H1 (cell line): ENCODE data around the gene TNFRSF14. TPM values are rescaled to one million over a fixed set of nuclear protein-coding genes. Genes with fewer than 3 reads are reported as not detected.

Experiments
- CTCF ChIA-PET: fragments of 300-600 bp; sonication (Branson Sonifier 250); formaldehyde crosslinking; loops from one replicate; lab custom pipeline; 2021; ENCODE audit not compliant: partially characterized antibody; lab: Charles Lee
- POLR2A ChIA-PET: fragments of 300-600 bp; sonication (Branson Sonifier 250); formaldehyde crosslinking; loops from one replicate; lab custom pipeline; 2021; ENCODE audit warnings: inconsistent platforms; ENCODE audit not compliant: partially characterized antibody; lab: Charles Lee
- DNase-seq, 2 experiments: peaks; one replicate each; pipeline versions ENCODE4 v3.0.0 to v3.0.0-alpha.2; 2010 to 2022; ENCODE audit warnings: low spot score in 2 of 2, low read depth in 1 of 2, mixed read lengths in 1 of 2
- FAIRE-seq: peaks from 2 replicates; lab custom pipeline; 2011; peaks lifted over from hg19 to GRCh38; lab: Jason Lieb, UNC
- H2AFZ ChIP-seq: 2 replicates; pipeline ENCODE4 v1.8.1; 2012; ENCODE audit warnings: low read length, inconsistent platforms
- H2AK5ac ChIP-seq: 2 replicates; pipeline ENCODE4 v1.6.1; 2013; ENCODE audit warnings: low read depth, low read length
- H2BK120ac ChIP-seq: replicated peaks from 2 replicates; pipeline ENCODE3; 2013; ENCODE audit warnings: low read depth, low read length, inconsistent platforms
- H2BK12ac ChIP-seq: 2 replicates; pipeline ENCODE4 v1.6.1; 2013; ENCODE audit warnings: low read depth, low read length
- H2BK15ac ChIP-seq: 2 replicates; pipeline ENCODE4 v1.6.1; 2013; ENCODE audit warnings: low read length
- H2BK20ac ChIP-seq: 2 replicates; pipeline ENCODE4 v1.6.1; 2013; ENCODE audit warnings: low read length
- H2BK5ac ChIP-seq: 2 replicates; pipeline ENCODE4 v1.6.1; 2013; ENCODE audit warnings: low read depth, low read length
- H3K14ac ChIP-seq: 2 replicates; pipeline ENCODE4 v1.6.1; 2013; ENCODE audit warnings: inconsistent platforms; ENCODE audit not compliant: insufficient read length
- H3K18ac ChIP-seq: 2 replicates; pipeline ENCODE4 v1.6.1; 2013; ENCODE audit warnings: low read length; ENCODE audit errors: extremely low read depth
- H3K23ac ChIP-seq: 2 replicates; pipeline ENCODE4 v1.6.1; 2013; ENCODE audit warnings: inconsistent platforms; ENCODE audit not compliant: insufficient read length
- H3K23me2 ChIP-seq: 2 replicates; pipeline ENCODE4 v1.6.1; 2013; ENCODE audit warnings: low read depth, low read length
- H3K27ac ChIP-seq: 2 replicates; pipeline ENCODE4 v1.6.1; 2011; ENCODE audit warnings: low read depth, low read length, inconsistent platforms
- H3K27me3 ChIP-seq, 4 experiments: replicated peaks in 1 of 4; 1 replicate in 1 of 4; 2 replicates in 3 of 4; pipeline versions ENCODE4 v1.6.1 to v1.8.1; 2011 to 2013; ENCODE audit warnings: low read length in 3 of 4, mild to moderate bottlenecking in 3 of 4, inconsistent platforms in 2 of 4, mixed read lengths in 2 of 4, moderate library complexity in 1 of 4; ENCODE audit not compliant: control insufficient read depth in 3 of 4, insufficient read depth in 3 of 4; ENCODE audit errors: extremely low read depth in 1 of 4
- H3K36me3 ChIP-seq, 4 experiments: 2 replicates each; pipeline versions ENCODE4 v1.6.1 to v1.8.1; 2011 to 2013; ENCODE audit warnings: mild to moderate bottlenecking in 4 of 4, low read length in 3 of 4, moderate library complexity in 2 of 4, control low read depth in 1 of 4, inconsistent platforms in 1 of 4; ENCODE audit not compliant: insufficient read depth in 4 of 4, control insufficient read depth in 2 of 4
- H3K4ac ChIP-seq: replicated peaks from 2 replicates; pipeline ENCODE3; 2013; ENCODE audit warnings: low read length, low read depth, mixed read lengths, inconsistent platforms; ENCODE audit not compliant: insufficient read length
- H3K4me1 ChIP-seq, 4 experiments: replicated peaks in 1 of 4; 1 replicate in 1 of 4; 2 replicates in 3 of 4; pipeline versions ENCODE4 v1.6.1 to v1.8.1; 2011 to 2013; ENCODE audit warnings: low read length in 3 of 4, inconsistent platforms in 2 of 4, mixed read lengths in 1 of 4; ENCODE audit not compliant: insufficient read depth in 4 of 4, control insufficient read depth in 3 of 4
- H3K4me2 ChIP-seq, 2 experiments: 2 replicates each; pipeline versions ENCODE4 v1.6.1 to v1.8.1; 2011 to 2013; ENCODE audit warnings: low read depth in 2 of 2, low read length in 2 of 2, control low read depth in 1 of 2, inconsistent platforms in 1 of 2, mild to moderate bottlenecking in 1 of 2; ENCODE audit not compliant: insufficient read depth in 1 of 2
- H3K4me3 ChIP-seq, 4 experiments: fragments of 200-600, 300-600 bp in 1 of 4; sonication (generic), shearing (Covaris generic), sonication (Bioruptor Twin) in 1 of 4; 2 replicates each; pipeline versions ENCODE4 v1.5.1 to v1.8.1; 2011 to 2016; ENCODE audit warnings: low read length in 4 of 4, low read depth in 3 of 4, control low read depth in 2 of 4, inconsistent platforms in 2 of 4, mild to moderate bottlenecking in 2 of 4, mixed read lengths in 1 of 4, moderate library complexity in 1 of 4; ENCODE audit not compliant: insufficient read depth in 2 of 4; ENCODE audit errors: extremely low read depth in 1 of 4
- H3K56ac ChIP-seq: replicated peaks from 2 replicates; pipeline ENCODE3; 2013; ENCODE audit warnings: low read depth, mild to moderate bottlenecking, mixed read lengths, low read length, inconsistent platforms; ENCODE audit not compliant: insufficient read length
- H3K79me1 ChIP-seq: 2 replicates; pipeline ENCODE4 v1.6.1; 2013; ENCODE audit warnings: low read depth, low read length, control low read depth
- H3K79me2 ChIP-seq, 2 experiments: 2 replicates each; pipeline versions ENCODE4 v1.6.1 to v1.8.1; 2012 to 2013; ENCODE audit warnings: low read length in 2 of 2, mild to moderate bottlenecking in 2 of 2, inconsistent platforms in 1 of 2; ENCODE audit not compliant: insufficient read depth in 2 of 2, control insufficient read depth in 1 of 2
- H3K9ac ChIP-seq, 4 experiments: replicated peaks in 1 of 4; 1 replicate in 1 of 4; 2 replicates in 3 of 4; pipeline versions ENCODE4 v1.6.1 to v1.8.1; 2011 to 2013; ENCODE audit warnings: low read depth in 3 of 4, low read length in 3 of 4, control low read depth in 2 of 4, mild to moderate bottlenecking in 2 of 4, moderate library complexity in 2 of 4, inconsistent platforms in 1 of 4; ENCODE audit errors: extremely low read depth in 1 of 4
- H3K9me3 ChIP-seq, 2 experiments: 2 replicates each; pipeline versions ENCODE4 v1.6.1 to v1.8.1; 2012 to 2013; ENCODE audit warnings: mild to moderate bottlenecking in 2 of 2, moderate library complexity in 2 of 2, control low read depth in 1 of 2, inconsistent platforms in 1 of 2, low read depth in 1 of 2, low read length in 1 of 2, mixed read lengths in 1 of 2; ENCODE audit not compliant: insufficient read depth in 2 of 2
- H4K20me1 ChIP-seq, 2 experiments: replicated peaks in 1 of 2; 2 replicates each; pipeline versions ENCODE3 to v1.8.1; 2011 to 2013; ENCODE audit warnings: inconsistent platforms in 2 of 2, low read length in 2 of 2, mild to moderate bottlenecking in 1 of 2; ENCODE audit not compliant: insufficient read depth in 2 of 2, control insufficient read depth in 1 of 2
- H4K5ac ChIP-seq: 2 replicates; pipeline ENCODE4 v1.6.1; 2013; ENCODE audit warnings: low read length, low read depth, mixed read lengths, inconsistent platforms; ENCODE audit not compliant: insufficient read length
- H4K8ac ChIP-seq: 2 replicates; pipeline ENCODE4 v1.8.0; 2013; ENCODE audit warnings: mild to moderate bottlenecking, moderate library complexity, low read length, inconsistent platforms; ENCODE audit not compliant: insufficient read depth; ENCODE audit errors: extremely low read depth
- H4K91ac ChIP-seq: replicated peaks from 2 replicates; pipeline ENCODE3; 2013; ENCODE audit warnings: low read length, mixed read lengths, inconsistent platforms; ENCODE audit not compliant: insufficient read length
- BRCA1 ChIP-seq: IDR thresholded peaks from 2 replicates; pipeline ENCODE4 v1.6.1; 2012; ENCODE audit warnings: low read depth, low read length, improper control_type of control experiment
- CHD2 ChIP-seq: IDR thresholded peaks from 2 replicates; pipeline ENCODE4 v1.6.1; 2012; ENCODE audit warnings: low read length, improper control_type of control experiment
- CTBP2 ChIP-seq: IDR thresholded peaks from 2 replicates; pipeline ENCODE4 v1.7.0; 2011; ENCODE audit warnings: borderline replicate concordance, mild to moderate bottlenecking, moderate library complexity, mixed read lengths, low read length; ENCODE audit not compliant: insufficient read depth, insufficient read length
- EP300 ChIP-seq, 2 experiments: IDR thresholded peaks; 1 replicate in 1 of 2; 2 replicates in 1 of 2; pipeline ENCODE4 v1.6.1; 2011 to 2012; ENCODE audit warnings: low read depth in 2 of 2, low read length in 2 of 2, mild to moderate bottlenecking in 2 of 2, borderline replicate concordance in 1 of 2, inconsistent platforms in 1 of 2, moderate library complexity in 1 of 2
- GABPA ChIP-seq: IDR thresholded peaks from 2 replicates; pipeline ENCODE4 v1.6.1; 2011; ENCODE audit warnings: mild to moderate bottlenecking, low read length, moderate library complexity, borderline replicate concordance; ENCODE audit not compliant: insufficient read depth
- HDAC2 ChIP-seq, 2 experiments: fragments of 300-600 bp in 1 of 2; sonication (generic) in 1 of 2; IDR thresholded peaks; 2 replicates each; pipeline ENCODE4 v1.6.1; 2011 to 2012; ENCODE audit warnings: low read depth in 2 of 2, low read length in 2 of 2, mild to moderate bottlenecking in 2 of 2, moderate library complexity in 2 of 2, borderline replicate concordance in 1 of 2, inconsistent platforms in 1 of 2
- MAFK ChIP-seq: IDR thresholded peaks from 2 replicates; pipeline ENCODE4 v1.6.1; 2012; ENCODE audit warnings: low read depth, mild to moderate bottlenecking, improper control_type of control experiment, low read length
- POLR2AphosphoS5 ChIP-seq: IDR thresholded peaks from 2 replicates; pipeline ENCODE4 v1.6.1; 2011; ENCODE audit warnings: low read depth, low read length
- RFX5 ChIP-seq: IDR thresholded peaks from 2 replicates; pipeline ENCODE4 v1.6.1; 2011; ENCODE audit warnings: low read depth, low read length, improper control_type of control experiment, borderline replicate concordance
- SAP30 ChIP-seq: fragments of 300-600 bp; sonication (generic); IDR thresholded peaks from 2 replicates; pipeline ENCODE4 v1.7.1; 2012; ENCODE audit warnings: low read length, moderate library complexity, mild to moderate bottlenecking, inconsistent platforms; ENCODE audit not compliant: insufficient read depth, insufficient replicate concordance
- SIX5 ChIP-seq: IDR thresholded peaks from 2 replicates; pipeline ENCODE4 v1.6.1; 2011; ENCODE audit warnings: mild to moderate bottlenecking, low read depth, low read length
- SP2 ChIP-seq: IDR thresholded peaks from 2 replicates; pipeline ENCODE4 v1.6.1; 2012; ENCODE audit warnings: mild to moderate bottlenecking, low read length, inconsistent platforms
- TBP ChIP-seq: IDR thresholded peaks from 2 replicates; pipeline ENCODE4 v1.6.1; 2011; ENCODE audit warnings: low read depth, low read length, improper control_type of control experiment
- TCF12 ChIP-seq: IDR thresholded peaks from 2 replicates; pipeline ENCODE4 v1.6.1; 2011; ENCODE audit warnings: low read depth, mild to moderate bottlenecking, low read length
- YY1 ChIP-seq: IDR thresholded peaks from 2 replicates; pipeline ENCODE4 v1.6.1; 2011; ENCODE audit warnings: low read depth, mild to moderate bottlenecking, low read length
- WGBS, 2 experiments: shearing (Covaris generic) in 1 of 2; methylation state at CpG; one replicate each; pipeline versions ENCODE4 v1.1.6 to v1.1.7; 2013 to 2015; ENCODE audit warnings: low lambda C conversion rate in 2 of 2, mixed read lengths in 2 of 2, inconsistent platforms in 1 of 2, low coverage in 1 of 2, missing lambda C conversion rate in 1 of 2; ENCODE audit not compliant: insufficient replicate concordance in 2 of 2, insufficient coverage in 1 of 2, insufficient read length in 1 of 2; ENCODE audit errors: extremely low coverage in 1 of 2, missing lambda C conversion rate in 1 of 2; 5-methylcytosine and 5-hydroxymethylcytosine counted together
- polyA plus RNA-seq, 7 experiments: library from polyadenylated mRNA; depleted of rRNA in 3 of 7; stranded (reverse) in 5 of 7; unstranded in 2 of 7; fragments of >200 nt in 5 of 7; fragments of 200-250 nt in 2 of 7; gene quantifications; 1 replicate in 5 of 7; 2 replicates in 1 of 7; 4 replicates in 1 of 7; pipeline versions ENCODE4 v1.2.1 to v1.2.3, GENCODE V29; 2011 to 2013; ENCODE audit warnings: missing spikeins in 2 of 7, mixed read lengths in 2 of 7
- total RNA-seq: library from RNA; stranded (reverse); fragmentation: NEBNext Ultra II Directional; extraction: Animal tissue kit (Norgen Biotek cat#: 25700); gene quantifications from 2 replicates; pipeline ENCODE4 v1.2.1, GENCODE V29; 2021

The TNFRSF14 gene
- total and polyA plus RNA-seq, 2 of the 8 experiments (the other 6 are each of a cell fraction or from before 2014, with no cell fraction given), result 0.36 to 0.50 TPM

DNA sequence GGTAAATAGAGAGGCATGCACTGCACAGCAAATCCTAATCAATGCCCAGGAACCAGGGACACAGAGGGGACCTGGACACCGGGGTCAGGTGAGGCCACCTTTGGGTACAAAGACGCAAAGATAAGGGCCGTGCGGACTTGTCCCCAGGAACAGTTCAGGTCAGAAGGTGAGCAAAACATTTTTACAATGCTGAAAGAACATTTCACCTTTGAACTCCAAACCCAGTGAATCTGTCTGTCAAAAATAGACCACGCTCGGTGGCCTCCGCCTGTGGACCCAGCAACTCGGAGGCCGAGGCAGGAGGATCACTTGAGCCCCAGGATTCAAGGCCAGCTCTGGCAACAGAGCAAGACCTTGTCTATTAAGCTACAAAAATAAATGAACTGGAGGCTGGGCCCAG is 15.2 kb downstream of the TNFRSF14 start:
- Histone ChIP-seq H3K79me2 (no peaks in the 10 kb centered on the region), H3K4me3 (no peak overlapping the region), H3K36me3 (no peaks in the 10 kb centered on the region), H3K23me2 (no peaks in the 10 kb centered on the region), H3K18ac (no peak overlapping the region), H2BK120ac (no peak overlapping the region), H2BK12ac (no peak overlapping the region), H3K56ac (no peak overlapping the region), H2BK20ac (no peak overlapping the region), H4K5ac (no peak overlapping the region), H3K9me3 (peaks cover 5 to 8% of the 10 kb centered on the region in 2 experiments), H2BK5ac (no peak overlapping the region), H3K14ac (no peak overlapping the region), H4K20me1 (no peaks in the 10 kb centered on the region), H3K27ac (no peak overlapping the region), H4K8ac (no peak overlapping the region), H4K91ac (no peak overlapping the region), H3K4me2 (no peak overlapping the region), H3K4ac (no peak overlapping the region), H3K23ac (no peak overlapping the region), H3K4me1 (no peaks in the 10 kb centered on the region), H2AFZ (no peak overlapping the region), H2BK15ac (no peak overlapping the region), H3K79me1 (no peaks in the 10 kb centered on the region), H3K9ac (no peak overlapping the region), H3K27me3 (no peaks in the 10 kb centered on the region), H2AK5ac (no peak overlapping the region)
- FAIRE-seq (no peak), DNase-seq (no peak)
- WGBS, 2 experiments, result 90% methylated on average over 9 of the region's 9 CpGs; no CpG with 5 or more reads in 1 of the 2 experiments
- ChIA-PET POLR2A (interaction anchor here (1.2 to 1.5 kb wide), 2 partner anchors 11 to 14 kb away, joined by 3 read pairs; no protein-coding TSS in a partner anchor), CTCF (interaction anchor here (0.5 to 5.1 kb wide), 5 partner anchors 9 to 503 kb away, joined by 3 to 33 read pairs (median 3); no protein-coding TSS in a partner anchor)
- TF ChIP-seq HDAC2 (IDR thresholded peaks at IDR 0.05; ENCODE audit: borderline replicate concordance in 1 of 2, low read depth in 2 of 2, low read length in 2 of 2) (no peak), BRCA1 (no peak), TCF12 (no peak), SIX5 (no peak), MAFK (no peak), CHD2 (no peak), SP2 (no peak), EP300 (IDR thresholded peaks at IDR 0.05; ENCODE audit: borderline replicate concordance in 1 of 2, low read depth in 2 of 2, low read length in 2 of 2) (no peak), GABPA (no peak), RFX5 (no peak), YY1 (no peak), POLR2AphosphoS5 (no peak), CTBP2 (no peak), SAP30 (no peak), TBP (no peak)
